Ecto neural progenitor cell (in vitro differentiated cells): ENCODE data around the gene TSPO2.
"Not testable (repeated sequence)": the region's sequence is repeated elsewhere in the genome, so short reads cannot be mapped to it uniquely, and the experiment has no call there.

ENCODE experiments used
- DNase-seq: peaks from one replicate; pipeline ENCODE4 v3.0.0-alpha.2; 2018; ENCODE audit warnings: low spot score

TSPO2 gene, protein sequence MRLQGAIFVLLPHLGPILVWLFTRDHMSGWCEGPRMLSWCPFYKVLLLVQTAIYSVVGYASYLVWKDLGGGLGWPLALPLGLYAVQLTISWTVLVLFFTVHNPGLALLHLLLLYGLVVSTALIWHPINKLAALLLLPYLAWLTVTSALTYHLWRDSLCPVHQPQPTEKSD

DNA sequence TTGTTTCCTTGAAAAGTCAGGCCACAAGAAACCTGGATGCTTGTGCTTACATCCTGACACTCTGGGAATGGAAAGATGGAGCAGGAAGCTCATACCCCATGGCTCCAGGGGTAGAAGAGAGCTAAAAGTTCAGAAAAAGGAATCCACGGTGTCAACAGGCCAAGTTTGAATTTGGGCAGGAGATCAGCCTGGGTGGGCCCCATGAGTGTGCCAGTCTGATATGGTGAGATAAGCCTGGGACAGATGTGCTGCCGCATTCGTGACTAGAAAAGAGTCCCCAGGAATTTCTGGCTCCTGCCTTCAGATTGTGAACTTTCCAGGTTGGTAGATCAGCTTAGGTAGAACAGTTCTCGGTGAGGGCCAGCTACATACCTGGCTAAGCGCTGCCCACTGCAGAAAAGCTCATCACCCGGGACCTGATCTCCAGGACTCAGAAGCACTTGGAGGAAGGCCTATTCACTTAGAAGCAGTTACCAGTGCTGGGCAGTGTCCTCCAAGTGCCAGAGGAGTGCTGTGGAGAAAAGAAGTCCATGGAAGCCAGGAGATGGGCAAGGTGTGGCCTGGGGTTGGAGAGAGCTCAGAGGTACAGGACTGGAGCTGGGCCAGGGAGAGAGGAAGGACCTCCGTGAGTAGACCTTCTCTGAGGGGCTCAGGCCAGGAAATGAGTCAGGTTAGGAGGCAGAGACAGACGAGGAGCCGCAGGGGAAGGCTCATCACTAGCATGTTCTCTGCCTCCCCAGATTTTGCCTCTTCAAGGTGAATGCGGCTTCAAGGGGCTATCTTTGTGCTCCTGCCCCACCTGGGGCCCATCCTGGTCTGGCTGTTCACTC lies at the start of gene TSPO2:
Gene TSPO2, plus strand, starts transcription at position 242 of the 830 bp plus-strand sequence. Its CDS starts 519 bp downstream, at position 761.
- no peak for DNase-seq

DNA sequence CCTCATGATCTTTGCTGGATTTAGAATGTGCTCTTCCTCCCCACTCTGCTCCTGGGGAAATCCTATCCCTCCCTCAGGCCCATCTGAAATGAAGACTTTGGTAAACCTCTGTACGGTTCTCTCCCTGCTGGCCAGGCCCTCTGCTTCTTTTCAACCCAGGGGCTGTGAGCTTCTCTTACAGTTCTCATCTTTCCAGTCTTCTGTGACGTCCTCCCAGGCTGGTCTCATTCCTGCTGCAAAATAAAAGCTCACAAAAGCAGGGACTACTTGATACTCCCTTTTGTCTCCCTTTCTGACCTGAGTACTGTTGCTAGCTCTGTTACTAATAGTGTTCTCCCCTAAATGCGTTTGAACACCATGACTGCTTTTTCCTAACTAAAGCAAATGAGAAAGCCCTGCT lies 49.5 kb upstream of the TSPO2 start:
- no peak for DNase-seq

DNA sequence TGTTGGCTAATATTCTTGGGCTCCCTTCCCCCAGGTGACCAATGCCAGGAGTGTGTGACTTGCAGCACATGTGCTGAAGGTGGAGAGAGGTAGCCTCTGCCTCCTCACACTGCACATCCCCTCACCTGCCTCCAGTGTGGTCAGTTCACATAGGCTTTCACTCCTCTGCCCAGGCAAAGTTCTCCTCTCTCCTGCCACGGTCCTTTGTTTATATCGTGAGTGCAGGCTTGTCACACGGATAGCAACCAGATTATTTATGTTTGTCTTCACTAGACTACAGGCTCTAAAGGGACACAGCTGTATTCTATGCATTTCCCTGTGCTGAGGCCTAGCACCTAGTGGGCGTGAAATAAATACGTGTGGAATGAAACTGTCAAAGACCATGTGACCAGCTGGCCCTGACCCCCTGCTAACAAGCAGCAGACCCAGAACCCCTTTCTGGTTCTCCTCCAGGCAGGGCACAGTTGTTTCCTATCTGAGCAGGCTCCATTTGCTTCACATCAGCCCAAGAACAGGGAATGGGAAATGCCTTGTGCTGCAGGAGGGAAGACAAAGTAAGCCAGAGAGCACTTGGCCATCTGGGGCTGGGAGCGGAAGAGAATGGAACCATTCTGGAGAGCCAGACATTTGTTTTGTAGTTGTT lies 45.6 kb upstream of the TSPO2 start:
- DNase-seq = no peak

DNA sequence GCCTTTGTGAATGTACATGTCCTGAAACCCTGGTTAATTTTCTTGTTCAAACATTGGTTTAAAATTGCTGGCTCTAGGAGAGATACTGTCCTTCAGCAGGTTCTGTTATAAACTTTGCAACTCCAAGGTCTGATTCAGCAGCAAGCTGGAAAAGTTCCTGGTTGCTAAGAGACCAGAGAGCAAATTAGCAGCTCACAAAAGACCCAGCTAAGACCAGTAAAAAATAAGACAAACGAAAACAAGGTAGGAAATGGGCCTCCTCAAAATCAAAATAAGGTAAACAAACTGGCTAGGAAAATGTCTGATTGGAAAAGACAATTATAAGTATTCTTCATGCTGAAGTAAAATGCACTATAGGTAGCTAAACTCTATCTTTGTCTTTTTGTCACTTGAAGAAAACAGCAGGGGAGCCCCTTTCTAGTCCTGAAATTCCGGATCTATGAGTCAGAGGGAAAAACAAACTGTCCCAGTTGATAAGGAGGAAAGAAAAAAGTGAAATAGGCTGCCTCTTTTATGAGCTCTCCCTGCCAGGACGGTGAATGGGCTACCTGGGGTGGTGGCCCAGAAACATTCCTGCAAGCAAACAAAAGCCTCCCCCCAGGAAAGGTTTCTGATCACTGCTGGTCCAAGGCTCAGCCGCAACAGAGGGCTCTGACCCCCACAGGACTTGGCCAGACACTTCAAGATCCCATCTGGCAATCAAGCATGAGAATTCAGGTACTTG lies 44.9 kb upstream of the TSPO2 start:
- peak; percentile 56 for DNase-seq

DNA sequence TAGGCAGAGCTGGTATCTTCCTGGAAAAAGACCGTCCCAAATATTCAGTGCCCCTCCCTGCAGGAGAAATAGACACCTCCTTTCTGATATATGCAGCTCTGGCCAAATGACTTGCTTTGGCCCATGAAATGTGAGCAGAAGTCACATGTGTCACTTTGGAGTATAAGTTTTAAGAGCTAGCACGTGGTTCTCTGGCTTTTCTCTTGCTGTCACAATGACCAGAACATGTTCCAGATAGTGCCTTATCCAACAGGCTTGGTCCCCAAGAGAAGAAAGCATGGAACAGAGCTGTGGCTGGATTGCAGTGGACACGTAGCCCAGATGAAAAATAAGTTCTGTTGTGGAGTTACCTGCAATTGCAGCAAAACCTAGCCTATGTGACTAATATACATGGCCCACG lies 43.6 kb upstream of the TSPO2 start:
- no peak for DNase-seq

DNA sequence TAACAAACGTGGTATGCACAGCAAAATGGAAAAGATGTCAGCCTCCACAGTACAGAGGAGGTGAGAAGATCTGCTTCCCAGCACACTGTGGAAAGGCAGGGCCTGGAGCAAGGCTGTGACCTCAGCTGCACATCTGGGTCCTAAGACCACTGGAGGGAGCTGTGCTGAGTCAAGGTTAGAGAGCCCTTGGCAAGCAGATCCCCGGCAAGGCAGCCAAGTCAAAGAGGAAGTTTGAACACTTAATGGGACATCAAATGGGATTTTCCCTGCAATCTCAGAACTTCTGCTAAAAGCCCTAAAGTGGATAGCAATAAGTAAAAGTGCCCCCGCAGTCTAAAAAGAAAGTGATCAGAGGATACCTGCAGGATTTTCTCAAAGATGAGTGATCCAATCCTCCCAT lies 42.7 kb upstream of the TSPO2 start:
- peak; percentile 58 for DNase-seq

DNA sequence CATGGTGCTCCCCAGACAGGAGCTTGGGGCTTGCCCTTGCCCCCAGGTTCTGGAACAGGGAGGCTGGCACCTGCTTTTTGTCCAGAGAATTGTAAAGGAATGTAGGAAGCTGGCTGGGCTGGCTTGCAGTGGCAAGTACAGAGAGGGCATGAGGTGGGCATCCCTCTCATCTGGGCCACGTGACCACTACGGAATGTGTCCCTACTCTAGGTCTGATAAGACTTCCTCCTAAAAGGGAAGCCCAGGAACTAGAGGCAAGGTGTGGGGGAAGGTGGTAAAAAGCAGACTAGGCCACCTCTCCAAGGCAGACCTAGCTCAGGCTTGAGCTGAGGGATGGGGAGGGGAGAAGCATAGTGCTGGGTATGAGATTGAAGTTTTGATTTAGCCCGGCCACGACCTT lies 42.0 kb upstream of the TSPO2 start:
- DNase-seq = no peak

DNA sequence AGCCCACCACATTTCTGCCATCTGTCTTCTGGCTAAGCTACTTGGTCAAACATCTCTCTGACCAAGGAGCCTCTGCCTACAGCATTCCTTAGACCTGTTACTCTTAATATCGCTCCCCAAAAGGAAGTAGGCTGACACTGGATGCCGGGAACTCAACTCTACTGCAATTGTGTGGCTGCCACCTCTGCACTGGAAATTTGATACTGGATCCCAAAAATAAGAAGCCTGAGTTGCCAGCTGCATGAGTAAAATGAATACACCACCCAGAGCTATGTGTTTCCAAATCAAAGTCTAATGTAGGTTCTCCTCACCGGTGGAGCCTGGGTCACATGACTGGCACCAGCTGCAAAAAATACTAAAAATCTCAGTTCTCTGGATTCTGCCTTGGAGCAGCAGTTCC lies 40.1 kb upstream of the TSPO2 start:
- no peak for DNase-seq

DNA sequence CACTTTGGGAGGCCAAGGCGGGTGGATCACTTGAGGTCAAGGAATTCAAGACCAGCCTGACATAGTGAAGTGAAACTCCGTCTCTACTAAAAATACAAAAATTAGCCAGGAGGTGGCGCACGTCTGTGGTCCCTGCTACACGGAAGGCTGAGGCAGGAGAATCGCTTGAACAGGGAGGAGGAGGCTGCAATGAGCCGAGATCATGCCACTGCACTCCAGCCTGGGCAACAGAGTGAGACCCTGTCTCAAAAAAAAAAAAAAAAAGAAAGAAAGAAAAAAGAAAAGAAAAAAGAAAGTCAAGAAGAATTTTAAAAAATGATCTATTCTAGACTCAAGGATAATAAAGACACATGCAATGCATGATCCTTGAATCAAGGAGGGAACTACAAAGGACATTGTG lies 36.0 kb upstream of the TSPO2 start:
- DNase-seq = peak; percentile 64

DNA sequence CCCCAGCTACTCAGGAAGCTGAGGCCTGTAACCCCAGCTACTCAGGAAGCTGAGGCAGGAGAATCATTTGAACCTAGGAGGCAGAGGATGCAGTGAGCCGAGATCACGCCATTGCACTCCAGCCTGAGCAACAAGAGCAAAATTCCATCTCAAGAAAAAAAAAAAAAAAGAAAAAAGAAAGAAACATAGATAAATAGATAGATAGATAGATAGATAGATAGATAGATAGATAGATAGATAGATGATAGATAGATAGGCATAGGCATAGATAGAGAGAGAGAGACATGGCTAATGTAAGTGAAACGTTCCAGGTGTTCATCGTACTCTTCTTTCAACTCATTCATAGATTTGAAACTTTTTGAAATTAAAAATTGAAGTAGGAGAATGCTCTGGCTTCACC lies 35.3 kb upstream of the TSPO2 start:
- DNase-seq = not testable (repeated sequence)

DNA sequence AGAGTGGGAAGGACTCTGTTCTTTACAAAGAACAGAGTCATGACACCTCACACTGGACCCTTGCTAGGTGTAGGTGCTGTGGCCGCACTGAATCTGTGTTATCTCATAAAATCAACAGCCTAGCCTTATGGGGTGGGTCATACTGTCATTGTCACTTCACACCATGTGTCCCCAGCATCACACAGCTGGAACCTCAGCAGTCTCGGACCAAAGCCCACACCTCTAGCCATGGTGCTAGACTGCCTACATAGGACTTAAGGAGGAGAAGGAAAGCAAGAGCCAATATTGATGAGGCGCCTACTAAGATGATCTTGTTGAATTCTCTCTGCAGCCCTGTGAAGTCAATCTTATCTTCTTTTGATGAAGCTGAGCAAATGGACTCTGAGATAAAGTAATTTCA lies 34.3 kb upstream of the TSPO2 start:
- DNase-seq = no peak

DNA sequence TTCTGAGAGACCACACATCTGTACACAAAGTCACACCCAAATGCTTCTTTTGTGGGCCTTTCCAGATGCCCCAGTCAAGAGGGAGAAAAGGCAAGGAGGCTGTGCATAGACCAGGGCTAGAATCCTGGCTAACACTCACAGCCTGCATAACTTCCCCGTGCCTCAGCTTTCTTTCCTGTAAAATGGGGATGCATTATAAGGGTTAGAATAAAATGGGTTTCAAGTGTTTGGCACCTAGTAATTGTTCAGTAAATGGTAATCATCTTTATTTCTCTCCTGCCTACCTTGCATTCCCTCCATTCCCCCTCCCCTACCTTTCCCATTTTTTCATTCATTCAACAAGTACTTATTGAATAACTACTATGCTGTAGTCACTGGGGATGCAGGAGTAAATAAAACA lies 32.6 kb upstream of the TSPO2 start:
- DNase-seq = no peak

DNA sequence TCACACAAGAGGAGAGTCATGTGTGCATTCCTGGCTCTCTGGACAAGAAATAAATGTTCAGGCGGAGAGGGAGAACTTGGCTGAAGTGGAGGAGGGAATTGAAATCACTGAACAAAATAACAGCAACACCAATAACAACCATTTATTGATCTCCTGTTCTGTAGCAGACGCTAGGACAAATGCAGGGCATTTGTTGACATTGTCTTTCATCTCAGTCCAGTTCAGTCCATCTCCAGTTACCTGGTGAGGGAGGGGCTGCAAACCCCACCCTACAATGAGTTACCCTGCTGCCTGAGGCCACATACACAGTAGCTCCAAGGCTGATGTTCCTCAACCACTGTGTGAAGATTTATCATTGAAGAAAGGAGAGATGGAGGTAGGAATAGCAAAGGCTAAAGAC lies 30.6 kb upstream of the TSPO2 start:
- DNase-seq = no peak

DNA sequence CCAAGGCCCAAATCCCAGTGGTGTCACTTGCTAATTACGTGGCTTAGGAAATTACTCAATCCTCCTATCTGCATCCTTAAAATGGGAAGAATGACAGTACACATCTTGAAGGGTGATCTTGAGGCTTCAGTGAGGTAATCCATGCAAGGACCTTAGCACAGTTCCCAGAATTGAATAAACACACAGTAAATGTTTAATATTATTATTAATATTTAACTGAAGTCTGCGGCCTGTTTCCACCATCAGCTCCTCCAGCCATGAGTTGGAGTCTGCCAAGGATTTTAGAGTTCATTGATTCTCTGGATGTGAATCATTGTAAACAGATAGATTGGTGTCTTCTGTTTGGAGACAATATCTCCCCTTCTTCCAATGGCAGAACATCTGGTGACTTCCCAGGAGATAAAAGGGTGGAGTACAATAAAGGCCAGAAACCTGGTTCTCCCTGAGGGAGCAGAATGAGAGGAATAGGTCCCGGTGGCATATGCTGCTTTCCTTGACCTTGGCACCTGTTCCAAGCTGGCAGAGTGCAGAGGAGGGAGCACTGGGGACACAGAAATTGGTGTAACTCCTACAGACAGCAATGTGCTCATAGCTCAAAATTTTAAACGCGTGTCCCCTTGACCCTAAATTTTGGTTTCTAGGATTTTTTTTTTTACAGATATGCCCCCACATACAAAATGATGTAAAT lies 28.7 kb upstream of the TSPO2 start:
- DNase-seq = no peak

DNA sequence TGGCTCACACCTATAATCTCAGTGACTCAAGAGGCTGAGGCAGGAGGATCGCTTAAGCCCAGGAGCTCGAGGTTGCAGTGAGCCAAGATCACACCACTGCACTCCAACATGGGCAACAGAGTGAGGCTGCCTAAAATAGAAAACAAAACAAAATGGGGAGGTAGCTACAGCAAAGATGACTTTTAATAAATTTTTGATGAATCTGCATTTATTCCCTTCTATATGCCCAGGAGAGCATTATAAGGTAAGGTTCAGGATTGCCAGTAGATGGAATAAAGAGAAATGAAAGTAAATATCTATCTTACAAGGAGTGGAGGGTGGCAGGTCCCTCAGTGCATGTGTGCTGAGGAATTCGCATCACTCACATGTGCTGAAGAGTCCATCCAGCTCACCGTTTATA lies 27.5 kb upstream of the TSPO2 start:
- no peak for DNase-seq

DNA sequence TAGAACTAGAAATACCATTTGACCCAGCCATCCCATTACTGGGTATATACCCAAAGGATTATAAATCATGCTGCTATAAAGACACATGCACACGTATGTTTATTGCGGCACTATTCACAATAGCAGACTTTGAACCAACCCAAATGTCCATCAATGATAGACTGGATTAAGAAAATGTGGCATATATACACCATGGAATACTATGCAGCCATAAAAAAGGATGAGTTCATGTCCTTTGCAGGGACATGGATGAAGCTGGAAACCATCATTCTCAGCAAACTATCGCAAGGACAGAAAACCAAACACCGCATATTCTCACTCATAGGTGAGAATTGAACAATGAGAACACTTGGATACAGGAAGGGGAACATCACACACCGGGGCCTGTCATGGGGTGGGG lies 26.4 kb upstream of the TSPO2 start:
- not testable (repeated sequence) for DNase-seq

DNA sequence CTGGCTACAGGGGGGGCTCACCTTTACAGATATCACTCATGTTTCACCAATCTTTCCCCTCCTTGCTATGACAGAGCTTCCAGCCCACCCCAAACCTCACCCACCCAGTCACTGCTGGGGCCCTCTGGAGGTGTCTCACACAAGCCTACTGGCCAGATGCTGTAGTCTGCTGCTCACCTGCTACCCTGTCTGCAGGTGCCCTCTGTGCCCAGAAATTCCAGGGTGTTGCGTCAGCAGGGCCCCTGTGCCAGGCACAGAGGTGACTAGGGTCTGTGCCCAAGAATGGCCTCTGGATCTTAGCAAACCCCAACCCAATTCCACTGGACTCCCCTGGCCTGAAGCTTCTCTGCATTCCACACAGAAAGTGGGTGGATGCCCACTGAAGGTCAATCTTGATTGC lies 24.6 kb upstream of the TSPO2 start:
- DNase-seq = no peak

DNA sequence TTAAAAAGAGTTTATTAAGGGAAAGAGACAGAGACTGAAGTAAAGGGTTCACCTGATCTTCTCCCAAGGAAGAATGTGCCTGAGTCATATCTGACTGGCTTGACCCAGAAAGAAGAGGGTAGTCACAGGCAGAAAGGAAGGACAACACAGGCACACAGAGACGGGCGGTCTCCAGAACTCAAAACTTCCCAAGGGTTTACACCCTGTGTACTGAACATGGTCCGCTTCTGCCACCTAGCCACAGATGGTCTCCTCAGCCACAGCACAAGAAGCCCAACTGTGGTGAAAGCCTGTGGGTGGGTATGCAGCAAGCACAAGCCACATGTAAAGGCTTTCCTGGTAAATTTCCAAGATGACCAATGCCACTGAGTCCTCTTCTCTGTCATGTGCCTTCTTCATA lies 20.4 kb upstream of the TSPO2 start:
- DNase-seq = no peak

DNA sequence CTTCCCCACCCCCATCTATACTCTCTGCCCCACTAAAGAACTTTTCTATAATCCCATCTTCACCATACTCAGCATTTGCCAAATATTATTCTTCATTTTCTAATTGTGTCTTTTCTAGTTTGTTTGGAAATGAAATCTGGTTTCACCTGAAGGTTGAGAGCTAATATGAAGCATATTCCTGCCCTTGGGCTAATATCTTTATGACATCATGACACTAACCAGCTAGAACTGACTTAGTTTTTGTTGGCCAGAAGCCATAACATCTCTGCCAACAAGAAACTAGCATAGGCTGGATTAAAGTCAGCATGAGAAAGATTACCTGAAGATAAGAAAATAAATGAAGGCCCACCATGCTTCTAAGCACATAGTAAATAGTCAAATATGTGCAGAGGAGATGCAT lies 20.0 kb upstream of the TSPO2 start:
- DNase-seq = no peak

DNA sequence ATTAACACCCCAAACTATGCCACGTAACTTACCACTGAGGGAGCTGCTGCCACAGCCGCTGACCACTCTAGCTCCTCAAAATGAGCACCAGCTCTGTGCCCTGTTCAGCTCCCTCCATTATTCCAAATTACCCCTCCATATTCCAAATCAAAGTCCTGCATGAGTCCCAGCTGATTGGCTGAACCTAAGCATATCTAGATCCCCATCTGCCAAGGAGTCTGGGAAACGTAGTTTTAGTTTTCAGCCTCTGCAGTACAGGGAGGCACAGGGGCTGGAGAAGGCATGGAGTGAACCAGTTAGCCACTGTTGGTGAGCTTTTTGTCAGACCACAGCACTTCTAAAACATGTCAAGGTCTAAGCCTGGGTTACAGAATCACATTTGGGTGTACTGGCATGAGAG lies 19.2 kb upstream of the TSPO2 start:
- no peak for DNase-seq

DNA sequence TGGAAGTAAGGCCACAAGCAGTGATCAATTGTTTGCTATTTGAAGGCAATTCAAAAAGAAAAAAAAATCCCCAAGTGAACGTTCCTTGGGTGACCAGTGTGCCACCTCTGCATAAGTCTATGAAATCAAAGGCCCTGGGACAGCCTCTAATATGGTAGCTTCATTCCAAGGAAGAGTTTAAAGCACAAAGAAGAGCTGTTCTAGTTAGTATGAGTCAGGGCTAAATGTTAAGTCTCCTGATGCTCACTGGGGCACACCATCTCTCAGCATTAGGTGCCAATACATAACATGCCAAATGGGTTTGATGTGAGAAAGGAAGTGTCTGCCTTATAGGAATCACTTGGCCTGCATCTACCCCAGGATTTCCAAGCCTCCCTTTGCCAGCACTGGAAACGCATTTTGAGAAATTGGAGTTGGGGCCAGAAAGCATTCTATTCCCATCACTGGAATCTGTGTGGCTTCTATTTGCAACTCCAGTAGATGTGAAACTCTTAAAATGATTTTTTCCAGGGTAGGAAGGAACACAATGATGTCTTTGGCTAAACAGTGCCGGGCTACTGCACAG lies 16.2 kb upstream of the TSPO2 start:
- no peak for DNase-seq

DNA sequence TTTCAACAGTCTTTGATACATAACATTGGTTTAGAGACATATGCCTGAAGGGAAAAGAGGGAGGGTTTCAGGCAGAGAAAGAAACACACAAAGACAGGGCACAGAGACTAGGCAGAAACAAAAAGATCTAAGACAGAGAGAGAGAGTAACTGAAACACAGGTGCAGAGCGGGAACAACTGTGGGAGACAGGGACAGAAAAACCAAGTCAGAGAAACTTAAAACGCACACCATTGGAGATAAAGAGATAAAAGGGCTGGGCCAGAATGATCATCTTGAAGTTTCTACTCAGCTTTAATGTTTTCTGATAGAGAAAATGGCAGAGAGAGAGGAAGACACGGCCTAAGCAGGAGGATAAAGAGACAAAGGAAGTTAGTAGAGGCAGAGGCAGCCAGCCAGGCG lies 15.0 kb upstream of the TSPO2 start:
- no peak for DNase-seq
